ENCODE results near the gene CEP41. TPM values are rescaled to one million over a fixed set of nuclear protein-coding genes. Genes with fewer than 3 reads are reported as not detected.
A peak's percentile ranks its signal among the peaks of the same experiment; 100 is the strongest.

CEP41 gene
- polyA plus RNA-seq, 3 donors: 2.9 to 8.5 (median 7.2) TPM

DNA sequence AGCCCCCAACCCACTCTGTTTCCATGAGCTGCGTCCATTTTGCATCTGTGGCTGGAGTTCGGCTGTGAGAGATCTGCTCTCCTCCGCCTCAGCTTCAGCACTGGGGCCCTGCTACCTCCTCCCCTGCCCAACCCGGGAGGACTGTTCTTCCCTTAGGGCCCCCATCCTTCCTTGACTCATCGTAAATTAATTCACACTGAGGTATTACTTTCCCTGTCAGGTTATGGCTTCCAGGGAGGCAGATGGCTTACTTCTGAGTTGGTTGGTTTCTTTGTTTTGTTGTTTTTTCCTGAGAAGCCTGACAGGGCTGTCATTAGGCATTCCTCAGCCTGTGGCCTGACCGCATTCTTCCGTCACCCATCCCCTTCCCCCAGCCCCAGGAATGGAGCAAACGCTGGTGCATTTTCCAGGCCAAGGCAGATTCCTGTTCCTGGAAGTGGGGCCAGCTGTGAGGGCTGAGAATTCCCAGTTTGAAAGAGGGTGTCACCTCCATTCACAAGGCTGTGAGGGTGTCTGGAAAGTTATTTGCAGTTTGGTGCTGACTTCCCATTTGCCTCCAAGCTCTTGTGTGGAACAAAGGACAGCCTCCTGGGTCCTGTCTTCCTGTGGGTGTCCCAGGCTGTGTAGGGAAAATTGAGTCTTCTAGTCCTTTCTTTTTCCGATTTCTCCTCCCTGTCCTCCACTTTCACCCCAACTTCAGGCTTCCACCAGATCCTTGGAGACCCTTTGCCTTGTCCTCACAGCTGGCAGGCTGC lies 84.5 kb downstream of the CEP41 start:
- H3K4me3 Mint-ChIP-seq: no peak overlapping the region
- H3K4me1 Mint-ChIP-seq: peaks cover 4% of the 10 kb centered on the region
- H3K79me2 ChIP-seq (ENCODE audit: insufficient read depth, low read length): no peaks in the 10 kb centered on the region
- no peak overlapping the region for H3K9ac ChIP-seq (ENCODE audit: insufficient read depth, low read length, poor library complexity, severe bottlenecking)
- H3K36me3 ChIP-seq (replicated peaks in 1 of 2; ENCODE audit: control insufficient read depth in 1 of 2, insufficient read depth in 2 of 2, low read length in 2 of 2): no peaks in the 10 kb centered on the region
- no peak overlapping the region for H3K4me2 ChIP-seq (replicated peaks; ENCODE audit: extremely low read depth, low read length, poor library complexity, severe bottlenecking)
- H3K4me3 ChIP-seq (replicated peaks in 1 of 3; ENCODE audit: low read depth in 2 of 3, low read length in 3 of 3): no peak overlapping the region
- intact Hi-C loops (cut with micrococcal nuclease): no loop called here
- H3K36me3 Mint-ChIP-seq: no peaks in the 10 kb centered on the region
- H2AFZ ChIP-seq (ENCODE audit: insufficient read depth, low read depth, low read length, poor library complexity, severe bottlenecking): no peak overlapping the region
- H3K9me3 ChIP-seq (replicated peaks in 1 of 2; ENCODE audit: control insufficient read depth in 1 of 2, insufficient read depth in 1 of 2, low read length in 2 of 2): peaks cover 20 to 26% of the 10 kb centered on the region in 2 donors
- peaks cover 0 to 2% (median 2%) of the 10 kb centered on the region in 3 donors for H3K27me3 Mint-ChIP-seq (ENCODE audit: low read depth in 3 of 3)
- no peak for TF ChIP-seq CTCF (IDR thresholded peaks at IDR 0.05)
- WGBS (ENCODE audit: insufficient coverage): 80% methylated on average over 5 of the region's 9 CpGs
- H4K20me1 ChIP-seq (ENCODE audit: insufficient read depth, low read length): no peaks in the 10 kb centered on the region
- H3K27me3 ChIP-seq (ENCODE audit: control insufficient read depth in 2 of 2, insufficient read depth in 2 of 2, low read length in 2 of 2): no peaks in the 10 kb centered on the region
- no peaks in the 10 kb centered on the region for H3K4me1 ChIP-seq (ENCODE audit: control insufficient read depth in 1 of 2, insufficient read depth in 2 of 2, low read length in 2 of 2)
- no peak for DNase-seq
- H3K27ac Mint-ChIP-seq: no peak overlapping the region
- H3K27ac ChIP-seq (ENCODE audit: low read depth in 1 of 2, low read length in 2 of 2): no peak overlapping the region
- peaks cover 8 to 27% (median 18%) of the 10 kb centered on the region in 7 donors for H3K9me3 Mint-ChIP-seq

GRCh38 chr7:130353196-130353595 lies 87.6 kb downstream of the CEP41 start:
- Histone ChIP-seq H3K27ac (ENCODE audit: low read depth in 1 of 2, low read length in 2 of 2) (no peak overlapping the region), H3K9me3 (replicated peaks in 1 of 2; ENCODE audit: control insufficient read depth in 1 of 2, insufficient read depth in 1 of 2, low read length in 2 of 2) (no peaks in the 10 kb centered on the region), H4K20me1 (ENCODE audit: insufficient read depth, low read length) (no peaks in the 10 kb centered on the region), H3K9ac (ENCODE audit: insufficient read depth, low read length, poor library complexity, severe bottlenecking) (no peak overlapping the region), H3K4me1 (ENCODE audit: control insufficient read depth in 1 of 2, insufficient read depth in 2 of 2, low read length in 2 of 2) (no peaks in the 10 kb centered on the region), H3K79me2 (ENCODE audit: insufficient read depth, low read length) (no peaks in the 10 kb centered on the region), H3K4me2 (replicated peaks; ENCODE audit: extremely low read depth, low read length, poor library complexity, severe bottlenecking) (no peak overlapping the region), H3K27me3 (ENCODE audit: control insufficient read depth in 2 of 2, insufficient read depth in 2 of 2, low read length in 2 of 2) (no peaks in the 10 kb centered on the region), H2AFZ (ENCODE audit: insufficient read depth, low read depth, low read length, poor library complexity, severe bottlenecking) (no peak overlapping the region), H3K4me3 (replicated peaks in 1 of 3; ENCODE audit: low read depth in 2 of 3, low read length in 3 of 3) (no peak overlapping the region), H3K36me3 (replicated peaks in 1 of 2; ENCODE audit: control insufficient read depth in 1 of 2, insufficient read depth in 2 of 2, low read length in 2 of 2) (no peaks in the 10 kb centered on the region)
- DNase-seq: no peak
- Mint-ChIP-seq H3K27me3 (ENCODE audit: low read depth in 3 of 3) (peaks cover 0 to 5% (median 2%) of the 10 kb centered on the region in 3 donors), H3K4me3 (no peak overlapping the region), H3K27ac (peak overlapping the region in 1 of 7 donors; percentile 37), H3K9me3 (peaks cover 0 to 3% (median 0%) of the 10 kb centered on the region in 7 donors), H3K4me1 (peaks cover 8% of the 10 kb centered on the region), H3K36me3 (no peaks in the 10 kb centered on the region)
- intact Hi-C loops (cut with micrococcal nuclease): no loop called here
- TF ChIP-seq CTCF (IDR thresholded peaks at IDR 0.05): no peak
- WGBS (ENCODE audit: insufficient coverage): 94% methylated on average over 7 of the region's 7 CpGs

Measured in CD14-positive monocyte (primary cell).